ENCODE data around the gene FAAP20. TPM values are rescaled to one million over a fixed set of nuclear protein-coding genes. Genes with fewer than 3 reads are reported as not detected.

Gene FAAP20
- total and polyA plus RNA-seq, 9 of the 15 experiments (the other 6 are each of a cell fraction or from before 2014, with no cell fraction given): 0.58 to 143 (median 9.9) TPM

DNA sequence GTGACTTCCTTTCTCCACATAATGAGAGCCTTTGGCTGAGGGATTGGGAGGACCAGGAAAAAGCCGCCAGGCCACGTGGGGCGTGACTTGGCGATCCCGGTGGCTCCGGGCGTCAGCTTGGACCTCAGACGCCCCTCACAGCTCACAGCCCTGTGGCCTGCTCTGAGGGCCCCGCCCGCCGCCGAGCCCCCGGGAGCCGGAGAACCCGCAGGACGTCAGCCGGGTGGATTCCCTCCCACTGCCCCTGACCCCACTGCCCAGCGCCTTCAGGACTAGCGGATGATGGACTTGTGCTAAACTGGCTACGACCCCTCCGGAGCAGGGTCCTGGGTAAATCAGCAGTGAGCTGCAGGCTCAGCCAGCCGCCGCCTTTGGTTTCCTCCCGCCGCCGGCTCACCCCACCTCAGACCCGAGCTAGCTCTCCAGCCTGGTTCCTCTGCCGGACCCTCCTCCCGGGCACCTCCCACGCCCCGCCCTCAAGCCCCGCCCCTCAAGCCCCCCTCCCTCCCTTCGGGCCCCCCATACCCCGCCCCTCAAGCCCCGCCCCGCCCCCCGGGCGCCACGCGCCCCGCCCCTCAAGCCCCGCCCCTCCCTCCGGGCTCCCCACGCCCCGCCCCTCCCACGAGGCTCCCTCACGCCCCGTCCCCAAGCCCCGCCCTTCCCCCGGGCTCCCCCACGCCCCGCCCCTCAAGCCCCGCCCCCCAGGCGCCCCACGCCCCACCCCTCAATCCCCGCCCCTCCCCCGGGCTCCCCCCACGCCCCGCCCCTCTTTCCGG lies 10.0 kb upstream of the FAAP20 start (continued):
- no peak for TF ChIP-seq U2AF2 (optimal IDR thresholded peaks at IDR 0.05; ENCODE audit: low read depth, low read length)
- no peak for TF ChIP-seq XRCC4 (IDR thresholded peaks at IDR 0.05; ENCODE audit: extremely low read depth, insufficient read depth, insufficient read length)
- no peak; a peak in 1 of 4 replicates for TF ChIP-seq KDM4B (IDR thresholded peaks at IDR 0.05; ENCODE audit: borderline replicate concordance in 2 of 2, low read depth in 1 of 2)
- TF ChIP-seq, protein P1, sequence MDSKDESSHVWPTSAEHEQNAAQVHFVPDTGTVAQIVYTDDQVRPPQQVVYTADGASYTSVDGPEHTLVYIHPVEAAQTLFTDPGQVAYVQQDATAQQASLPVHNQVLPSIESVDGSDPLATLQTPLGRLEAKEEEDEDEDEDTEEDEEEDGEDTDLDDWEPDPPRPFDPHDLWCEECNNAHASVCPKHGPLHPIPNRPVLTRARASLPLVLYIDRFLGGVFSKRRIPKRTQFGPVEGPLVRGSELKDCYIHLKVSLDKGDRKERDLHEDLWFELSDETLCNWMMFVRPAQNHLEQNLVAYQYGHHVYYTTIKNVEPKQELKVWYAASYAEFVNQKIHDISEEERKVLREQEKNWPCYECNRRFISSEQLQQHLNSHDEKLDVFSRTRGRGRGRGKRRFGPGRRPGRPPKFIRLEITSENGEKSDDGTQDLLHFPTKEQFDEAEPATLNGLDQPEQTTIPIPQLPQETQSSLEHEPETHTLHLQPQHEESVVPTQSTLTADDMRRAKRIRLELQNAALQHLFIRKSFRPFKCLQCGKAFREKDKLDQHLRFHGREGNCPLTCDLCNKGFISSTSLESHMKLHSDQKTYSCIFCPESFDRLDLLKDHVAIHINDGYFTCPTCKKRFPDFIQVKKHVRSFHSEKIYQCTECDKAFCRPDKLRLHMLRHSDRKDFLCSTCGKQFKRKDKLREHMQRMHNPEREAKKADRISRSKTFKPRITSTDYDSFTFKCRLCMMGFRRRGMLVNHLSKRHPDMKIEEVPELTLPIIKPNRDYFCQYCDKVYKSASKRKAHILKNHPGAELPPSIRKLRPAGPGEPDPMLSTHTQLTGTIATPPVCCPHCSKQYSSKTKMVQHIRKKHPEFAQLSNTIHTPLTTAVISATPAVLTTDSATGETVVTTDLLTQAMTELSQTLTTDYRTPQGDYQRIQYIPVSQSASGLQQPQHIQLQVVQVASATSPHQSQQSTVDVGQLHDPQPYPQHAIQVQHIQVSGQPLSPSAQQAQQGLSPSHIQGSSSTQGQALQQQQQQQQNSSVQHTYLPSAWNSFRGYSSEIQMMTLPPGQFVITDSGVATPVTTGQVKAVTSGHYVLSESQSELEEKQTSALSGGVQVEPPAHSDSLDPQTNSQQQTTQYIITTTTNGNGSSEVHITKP (IDR thresholded peaks at IDR 0.05; ENCODE audit: partially characterized antibody): no peak
- no peak for TF ChIP-seq ZNF316 (IDR thresholded peaks at IDR 0.05)
- peak; percentile 22 for TF ChIP-seq HNRNPLL (IDR thresholded peaks at IDR 0.05; ENCODE audit: low read depth, low read length, poor library complexity, severe bottlenecking)
- TF ChIP-seq YY1 (IDR thresholded peaks at IDR 0.05; ENCODE audit: borderline replicate concordance in 1 of 3, control insufficient read depth in 1 of 3, extremely low read depth in 1 of 3, insufficient read depth in 3 of 3, insufficient read length in 1 of 3, insufficient replicate concordance in 2 of 3, low read depth in 1 of 3, low read length in 2 of 3): peak in 1 of 3 experiments; percentile 6
- no peak for TF ChIP-seq EZH2 (IDR thresholded peaks at IDR 0.05; ENCODE audit: borderline replicate concordance, low read depth, low read length)
- TF ChIP-seq, protein P2, sequence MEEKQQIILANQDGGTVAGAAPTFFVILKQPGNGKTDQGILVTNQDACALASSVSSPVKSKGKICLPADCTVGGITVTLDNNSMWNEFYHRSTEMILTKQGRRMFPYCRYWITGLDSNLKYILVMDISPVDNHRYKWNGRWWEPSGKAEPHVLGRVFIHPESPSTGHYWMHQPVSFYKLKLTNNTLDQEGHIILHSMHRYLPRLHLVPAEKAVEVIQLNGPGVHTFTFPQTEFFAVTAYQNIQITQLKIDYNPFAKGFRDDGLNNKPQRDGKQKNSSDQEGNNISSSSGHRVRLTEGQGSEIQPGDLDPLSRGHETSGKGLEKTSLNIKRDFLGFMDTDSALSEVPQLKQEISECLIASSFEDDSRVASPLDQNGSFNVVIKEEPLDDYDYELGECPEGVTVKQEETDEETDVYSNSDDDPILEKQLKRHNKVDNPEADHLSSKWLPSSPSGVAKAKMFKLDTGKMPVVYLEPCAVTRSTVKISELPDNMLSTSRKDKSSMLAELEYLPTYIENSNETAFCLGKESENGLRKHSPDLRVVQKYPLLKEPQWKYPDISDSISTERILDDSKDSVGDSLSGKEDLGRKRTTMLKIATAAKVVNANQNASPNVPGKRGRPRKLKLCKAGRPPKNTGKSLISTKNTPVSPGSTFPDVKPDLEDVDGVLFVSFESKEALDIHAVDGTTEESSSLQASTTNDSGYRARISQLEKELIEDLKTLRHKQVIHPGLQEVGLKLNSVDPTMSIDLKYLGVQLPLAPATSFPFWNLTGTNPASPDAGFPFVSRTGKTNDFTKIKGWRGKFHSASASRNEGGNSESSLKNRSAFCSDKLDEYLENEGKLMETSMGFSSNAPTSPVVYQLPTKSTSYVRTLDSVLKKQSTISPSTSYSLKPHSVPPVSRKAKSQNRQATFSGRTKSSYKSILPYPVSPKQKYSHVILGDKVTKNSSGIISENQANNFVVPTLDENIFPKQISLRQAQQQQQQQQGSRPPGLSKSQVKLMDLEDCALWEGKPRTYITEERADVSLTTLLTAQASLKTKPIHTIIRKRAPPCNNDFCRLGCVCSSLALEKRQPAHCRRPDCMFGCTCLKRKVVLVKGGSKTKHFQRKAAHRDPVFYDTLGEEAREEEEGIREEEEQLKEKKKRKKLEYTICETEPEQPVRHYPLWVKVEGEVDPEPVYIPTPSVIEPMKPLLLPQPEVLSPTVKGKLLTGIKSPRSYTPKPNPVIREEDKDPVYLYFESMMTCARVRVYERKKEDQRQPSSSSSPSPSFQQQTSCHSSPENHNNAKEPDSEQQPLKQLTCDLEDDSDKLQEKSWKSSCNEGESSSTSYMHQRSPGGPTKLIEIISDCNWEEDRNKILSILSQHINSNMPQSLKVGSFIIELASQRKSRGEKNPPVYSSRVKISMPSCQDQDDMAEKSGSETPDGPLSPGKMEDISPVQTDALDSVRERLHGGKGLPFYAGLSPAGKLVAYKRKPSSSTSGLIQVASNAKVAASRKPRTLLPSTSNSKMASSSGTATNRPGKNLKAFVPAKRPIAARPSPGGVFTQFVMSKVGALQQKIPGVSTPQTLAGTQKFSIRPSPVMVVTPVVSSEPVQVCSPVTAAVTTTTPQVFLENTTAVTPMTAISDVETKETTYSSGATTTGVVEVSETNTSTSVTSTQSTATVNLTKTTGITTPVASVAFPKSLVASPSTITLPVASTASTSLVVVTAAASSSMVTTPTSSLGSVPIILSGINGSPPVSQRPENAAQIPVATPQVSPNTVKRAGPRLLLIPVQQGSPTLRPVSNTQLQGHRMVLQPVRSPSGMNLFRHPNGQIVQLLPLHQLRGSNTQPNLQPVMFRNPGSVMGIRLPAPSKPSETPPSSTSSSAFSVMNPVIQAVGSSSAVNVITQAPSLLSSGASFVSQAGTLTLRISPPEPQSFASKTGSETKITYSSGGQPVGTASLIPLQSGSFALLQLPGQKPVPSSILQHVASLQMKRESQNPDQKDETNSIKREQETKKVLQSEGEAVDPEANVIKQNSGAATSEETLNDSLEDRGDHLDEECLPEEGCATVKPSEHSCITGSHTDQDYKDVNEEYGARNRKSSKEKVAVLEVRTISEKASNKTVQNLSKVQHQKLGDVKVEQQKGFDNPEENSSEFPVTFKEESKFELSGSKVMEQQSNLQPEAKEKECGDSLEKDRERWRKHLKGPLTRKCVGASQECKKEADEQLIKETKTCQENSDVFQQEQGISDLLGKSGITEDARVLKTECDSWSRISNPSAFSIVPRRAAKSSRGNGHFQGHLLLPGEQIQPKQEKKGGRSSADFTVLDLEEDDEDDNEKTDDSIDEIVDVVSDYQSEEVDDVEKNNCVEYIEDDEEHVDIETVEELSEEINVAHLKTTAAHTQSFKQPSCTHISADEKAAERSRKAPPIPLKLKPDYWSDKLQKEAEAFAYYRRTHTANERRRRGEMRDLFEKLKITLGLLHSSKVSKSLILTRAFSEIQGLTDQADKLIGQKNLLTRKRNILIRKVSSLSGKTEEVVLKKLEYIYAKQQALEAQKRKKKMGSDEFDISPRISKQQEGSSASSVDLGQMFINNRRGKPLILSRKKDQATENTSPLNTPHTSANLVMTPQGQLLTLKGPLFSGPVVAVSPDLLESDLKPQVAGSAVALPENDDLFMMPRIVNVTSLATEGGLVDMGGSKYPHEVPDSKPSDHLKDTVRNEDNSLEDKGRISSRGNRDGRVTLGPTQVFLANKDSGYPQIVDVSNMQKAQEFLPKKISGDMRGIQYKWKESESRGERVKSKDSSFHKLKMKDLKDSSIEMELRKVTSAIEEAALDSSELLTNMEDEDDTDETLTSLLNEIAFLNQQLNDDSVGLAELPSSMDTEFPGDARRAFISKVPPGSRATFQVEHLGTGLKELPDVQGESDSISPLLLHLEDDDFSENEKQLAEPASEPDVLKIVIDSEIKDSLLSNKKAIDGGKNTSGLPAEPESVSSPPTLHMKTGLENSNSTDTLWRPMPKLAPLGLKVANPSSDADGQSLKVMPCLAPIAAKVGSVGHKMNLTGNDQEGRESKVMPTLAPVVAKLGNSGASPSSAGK (IDR thresholded peaks at IDR 0.05): no peak
- 0 out of 2 replicates have a peak, but pooled peaks have one; percentile 9 for TF ChIP-seq NFE2 (IDR thresholded peaks at IDR 0.05; ENCODE audit: low read depth)
